Neural cell (in vitro differentiated cells): Measurements from ENCODE around the gene LPP. TPM values are rescaled to one million over a fixed set of nuclear protein-coding genes. Genes with fewer than 3 reads are reported as not detected.

Experiments used
- H2AFZ ChIP-seq: fragments of 200-600, 300-800 bp; sonication (generic), shearing (Covaris generic); 2 replicates; pipeline ENCODE4 v1.6.0; 2014; ENCODE audit warnings: low read depth, mild to moderate bottlenecking, antibody characterized with exemption, low read length, moderate library complexity
- H3F3A ChIP-seq: fragments of 200-600 bp; shearing (Covaris generic); 2 replicates; pipeline ENCODE4 v1.6.1; 2016; ENCODE audit warnings: mild to moderate bottlenecking, moderate library complexity, mixed read lengths, antibody characterized with exemption, low read length; ENCODE audit not compliant: insufficient read depth, poor library complexity, severe bottlenecking
- H3K27ac ChIP-seq: fragments of 200-600, 300-800 bp; sonication (generic), shearing (Covaris generic); 2 replicates; pipeline ENCODE4 v1.5.1; 2014; ENCODE audit warnings: mild to moderate bottlenecking, low read length, moderate library complexity
- H3K27me3 ChIP-seq: fragments of 300-800, 200-600 bp; sonication (generic), shearing (Covaris generic); 2 replicates; pipeline ENCODE4 v1.6.0; 2014; ENCODE audit warnings: mild to moderate bottlenecking, low read depth, low read length, moderate library complexity; ENCODE audit not compliant: insufficient read depth
- H3K36me3 ChIP-seq: fragments of 300-800, 200-600 bp; sonication (generic), shearing (Covaris generic); 2 replicates; pipeline ENCODE4 v1.5.1; 2014; ENCODE audit warnings: mild to moderate bottlenecking, antibody characterized with exemption, low read length, moderate library complexity; ENCODE audit not compliant: insufficient read depth
- H3K4me2 ChIP-seq: fragments of 300-800, 200-600 bp; sonication (generic), shearing (Covaris generic); 2 replicates; pipeline ENCODE4 v1.6.0; 2014; ENCODE audit warnings: mild to moderate bottlenecking, low read length
- H3K4me3 ChIP-seq: fragments of 300-800, 200-600 bp; sonication (generic), shearing (Covaris generic); 2 replicates; pipeline ENCODE4 v1.5.1; 2014; ENCODE audit warnings: mild to moderate bottlenecking, low read length, moderate library complexity
- H3K79me2 ChIP-seq: fragments of 200-600 bp; shearing (Covaris generic); replicated peaks from 2 replicates; pipeline ENCODE4 v1.6.0; 2014; ENCODE audit warnings: mild to moderate bottlenecking, low read length, moderate library complexity; ENCODE audit not compliant: insufficient read depth
- H3K9ac ChIP-seq: fragments of 300-800, 200-600 bp; sonication (generic), shearing (Covaris generic); 2 replicates; pipeline ENCODE4 v1.6.1; 2016; ENCODE audit warnings: mild to moderate bottlenecking, low read length, mixed read lengths
- H3K9me2 ChIP-seq: fragments of 200-600 bp; shearing (Covaris generic); 2 replicates; pipeline ENCODE4 v1.6.1; 2016; ENCODE audit warnings: mild to moderate bottlenecking, low read length, mixed read lengths; ENCODE audit not compliant: insufficient read depth
- H3K9me3 ChIP-seq: fragments of 200-600, 300-800 bp; sonication (generic), shearing (Covaris generic); 2 replicates; pipeline ENCODE4 v1.6.1; 2016; ENCODE audit warnings: mild to moderate bottlenecking, mixed run types, low read length, moderate library complexity, mixed read lengths
- H4K20me1 ChIP-seq: fragments of 200-600 bp; shearing (Covaris generic); 2 replicates; pipeline ENCODE4 v1.6.1; 2016; ENCODE audit warnings: mild to moderate bottlenecking, mixed run types; ENCODE audit not compliant: insufficient read depth
- EP300 ChIP-seq: fragments of 450-650 bp; conservative IDR thresholded peaks from 2 replicates; pipeline ENCODE4 v1.6.1; 2014; ENCODE audit warnings: antibody characterized with exemption, mild to moderate bottlenecking, moderate library complexity; ENCODE audit not compliant: poor library complexity, severe bottlenecking
- EZH2 ChIP-seq: fragments of 200-600, 300-800 bp; shearing (Covaris generic), sonication (generic); IDR thresholded peaks from 2 replicates; pipeline ENCODE4 v1.6.1; 2014; ENCODE audit warnings: antibody characterized with exemption, low read length, borderline replicate concordance, mild to moderate bottlenecking; ENCODE audit not compliant: insufficient read depth, poor library complexity, severe bottlenecking
- MXI1 ChIP-seq: fragments of 450-650 bp; conservative IDR thresholded peaks from 2 replicates; pipeline ENCODE4 v1.6.1; 2014; ENCODE audit warnings: antibody characterized with exemption, mild to moderate bottlenecking; ENCODE audit not compliant: poor library complexity, severe bottlenecking
- POLR2AphosphoS5 ChIP-seq: IDR thresholded peaks from 2 replicates; pipeline ENCODE4 v1.6.1; 2012
- RAD21 ChIP-seq: fragments of 450-650 bp; conservative IDR thresholded peaks from 2 replicates; pipeline ENCODE4 v1.6.1; 2014; ENCODE audit warnings: antibody characterized with exemption, mild to moderate bottlenecking, moderate library complexity
- SMC3 ChIP-seq: fragments of 450-650 bp; conservative IDR thresholded peaks from 2 replicates; pipeline ENCODE4 v1.6.1; 2014; ENCODE audit warnings: antibody characterized with exemption, mild to moderate bottlenecking, moderate library complexity; ENCODE audit not compliant: poor library complexity
- TAF1 ChIP-seq: IDR thresholded peaks from 2 replicates; pipeline ENCODE4 v1.6.1; 2012; ENCODE audit warnings: low read depth
- polyA plus RNA-seq: library from polyadenylated mRNA; depleted of rRNA; stranded (reverse); fragments of >200 nt; gene quantifications from 2 replicates; pipeline ENCODE4 v1.2.3, GENCODE V29; 2014
- TF ChIP-seq, protein P1 (sequence below): IDR thresholded peaks from 2 replicates; pipeline ENCODE4 v1.6.1; 2012; ENCODE audit warnings: borderline replicate concordance
- TF ChIP-seq, protein P2 (sequence below): fragments of 450-650 bp; IDR thresholded peaks from 2 replicates; pipeline ENCODE4 v1.5.1; 2014; ENCODE audit warnings: antibody characterized with exemption, mild to moderate bottlenecking, moderate library complexity; ENCODE audit not compliant: poor library complexity, severe bottlenecking

Gene LPP
- polyA plus RNA-seq, 1 donor from 2014 or later: 3.0 TPM

GRCh38 chr3:188491276-188491687, 337.3 kb downstream of the LPP start:
- Histone ChIP-seq H3K9me2 (no peaks in the 10 kb centered on the region), H3K27ac (no peak overlapping the region), H3F3A (no peaks in the 10 kb centered on the region), H3K4me2 (no peak overlapping the region), H2AFZ (no peak overlapping the region), H3K36me3 (no peaks in the 10 kb centered on the region), H3K4me3 (no peak overlapping the region), H3K79me2 (no peaks in the 10 kb centered on the region), H3K27me3 (no peaks in the 10 kb centered on the region), H3K9ac (no peak overlapping the region), H3K9me3 (no peaks in the 10 kb centered on the region), H4K20me1 (no peaks in the 10 kb centered on the region)
- TF ChIP-seq EP300 (no peak), POLR2AphosphoS5 (no peak), MXI1 (no peak), SMC3 (no peak), RAD21 (no peak)
- TF ChIP-seq, protein P1, sequence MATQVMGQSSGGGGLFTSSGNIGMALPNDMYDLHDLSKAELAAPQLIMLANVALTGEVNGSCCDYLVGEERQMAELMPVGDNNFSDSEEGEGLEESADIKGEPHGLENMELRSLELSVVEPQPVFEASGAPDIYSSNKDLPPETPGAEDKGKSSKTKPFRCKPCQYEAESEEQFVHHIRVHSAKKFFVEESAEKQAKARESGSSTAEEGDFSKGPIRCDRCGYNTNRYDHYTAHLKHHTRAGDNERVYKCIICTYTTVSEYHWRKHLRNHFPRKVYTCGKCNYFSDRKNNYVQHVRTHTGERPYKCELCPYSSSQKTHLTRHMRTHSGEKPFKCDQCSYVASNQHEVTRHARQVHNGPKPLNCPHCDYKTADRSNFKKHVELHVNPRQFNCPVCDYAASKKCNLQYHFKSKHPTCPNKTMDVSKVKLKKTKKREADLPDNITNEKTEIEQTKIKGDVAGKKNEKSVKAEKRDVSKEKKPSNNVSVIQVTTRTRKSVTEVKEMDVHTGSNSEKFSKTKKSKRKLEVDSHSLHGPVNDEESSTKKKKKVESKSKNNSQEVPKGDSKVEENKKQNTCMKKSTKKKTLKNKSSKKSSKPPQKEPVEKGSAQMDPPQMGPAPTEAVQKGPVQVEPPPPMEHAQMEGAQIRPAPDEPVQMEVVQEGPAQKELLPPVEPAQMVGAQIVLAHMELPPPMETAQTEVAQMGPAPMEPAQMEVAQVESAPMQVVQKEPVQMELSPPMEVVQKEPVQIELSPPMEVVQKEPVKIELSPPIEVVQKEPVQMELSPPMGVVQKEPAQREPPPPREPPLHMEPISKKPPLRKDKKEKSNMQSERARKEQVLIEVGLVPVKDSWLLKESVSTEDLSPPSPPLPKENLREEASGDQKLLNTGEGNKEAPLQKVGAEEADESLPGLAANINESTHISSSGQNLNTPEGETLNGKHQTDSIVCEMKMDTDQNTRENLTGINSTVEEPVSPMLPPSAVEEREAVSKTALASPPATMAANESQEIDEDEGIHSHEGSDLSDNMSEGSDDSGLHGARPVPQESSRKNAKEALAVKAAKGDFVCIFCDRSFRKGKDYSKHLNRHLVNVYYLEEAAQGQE: no peak
- TF ChIP-seq, protein P2, sequence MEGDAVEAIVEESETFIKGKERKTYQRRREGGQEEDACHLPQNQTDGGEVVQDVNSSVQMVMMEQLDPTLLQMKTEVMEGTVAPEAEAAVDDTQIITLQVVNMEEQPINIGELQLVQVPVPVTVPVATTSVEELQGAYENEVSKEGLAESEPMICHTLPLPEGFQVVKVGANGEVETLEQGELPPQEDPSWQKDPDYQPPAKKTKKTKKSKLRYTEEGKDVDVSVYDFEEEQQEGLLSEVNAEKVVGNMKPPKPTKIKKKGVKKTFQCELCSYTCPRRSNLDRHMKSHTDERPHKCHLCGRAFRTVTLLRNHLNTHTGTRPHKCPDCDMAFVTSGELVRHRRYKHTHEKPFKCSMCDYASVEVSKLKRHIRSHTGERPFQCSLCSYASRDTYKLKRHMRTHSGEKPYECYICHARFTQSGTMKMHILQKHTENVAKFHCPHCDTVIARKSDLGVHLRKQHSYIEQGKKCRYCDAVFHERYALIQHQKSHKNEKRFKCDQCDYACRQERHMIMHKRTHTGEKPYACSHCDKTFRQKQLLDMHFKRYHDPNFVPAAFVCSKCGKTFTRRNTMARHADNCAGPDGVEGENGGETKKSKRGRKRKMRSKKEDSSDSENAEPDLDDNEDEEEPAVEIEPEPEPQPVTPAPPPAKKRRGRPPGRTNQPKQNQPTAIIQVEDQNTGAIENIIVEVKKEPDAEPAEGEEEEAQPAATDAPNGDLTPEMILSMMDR: no peak

DNA sequence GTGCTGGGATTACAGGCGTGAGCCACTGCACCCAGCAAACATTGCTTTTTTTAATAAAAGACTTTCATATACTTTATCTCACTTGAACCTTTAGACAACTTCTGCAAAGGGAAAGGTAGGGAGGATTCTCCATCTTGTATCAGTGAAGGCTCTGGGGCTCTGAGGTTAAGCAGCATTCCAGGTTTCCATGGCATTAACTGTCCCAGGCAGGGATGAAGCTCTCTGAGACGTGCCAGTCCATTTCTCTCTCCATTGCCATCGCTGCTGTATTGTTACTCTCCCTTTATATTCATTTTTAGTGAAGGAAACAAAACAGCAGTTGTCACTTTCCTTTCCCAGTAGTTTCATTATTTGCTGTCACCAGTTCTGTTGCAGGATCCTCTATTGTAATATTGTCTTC, 342.4 kb downstream of the LPP start:
- Histone ChIP-seq H3K4me3 (no peak overlapping the region), H3K27me3 (no peaks in the 10 kb centered on the region), H4K20me1 (no peaks in the 10 kb centered on the region), H3K9me3 (no peaks in the 10 kb centered on the region), H3F3A (no peaks in the 10 kb centered on the region), H3K27ac (no peak overlapping the region), H3K9ac (no peak overlapping the region), H3K4me2 (no peak overlapping the region), H3K79me2 (no peaks in the 10 kb centered on the region), H3K36me3 (no peaks in the 10 kb centered on the region), H3K9me2 (no peaks in the 10 kb centered on the region), H2AFZ (no peak overlapping the region)
- no peak for TF ChIP-seq MXI1
- TF ChIP-seq, protein P1: no peak
- no peak for TF ChIP-seq EZH2
- no peak for TF ChIP-seq EP300
- no peak for TF ChIP-seq SMC3
- TF ChIP-seq, protein P2: no peak
- TF ChIP-seq RAD21: no peak
- TF ChIP-seq TAF1: no peak
- TF ChIP-seq POLR2AphosphoS5: no peak
